Activated naive CD4-positive, alpha-beta T cell treated with anti-CD3 and anti-CD28 coated beads, Interleukin-2, amount 10 ng/mL, durations not matched to agents 7 days and 5 days (primary cell): Measurements from ENCODE around the gene AQP12A.

Experiments used
- CTCF ChIA-PET: fragments of 350-600 bp; sonication (Branson Sonifier 250); formaldehyde crosslinking; loops from one replicate; lab custom pipeline; 2021; ENCODE audit warnings: antibody characterized with exemption; lab: Charles Lee
- DNase-seq: peaks from one replicate; pipeline ENCODE4 v3.0.0-alpha.2; 2020
- H3K27ac Mint-ChIP-seq: one replicate; pipeline ENCODE4 v1.8.0; 2021; ENCODE audit warnings: mild to moderate bottlenecking, moderate library complexity, mixed read lengths
- H3K27me3 Mint-ChIP-seq: one replicate; pipeline ENCODE4 v1.8.0; 2021; ENCODE audit warnings: mild to moderate bottlenecking, mixed read lengths
- H3K36me3 Mint-ChIP-seq: one replicate; pipeline ENCODE4 v1.8.0; 2021; ENCODE audit warnings: mixed read lengths
- H3K4me1 Mint-ChIP-seq: one replicate; pipeline ENCODE4 v1.8.0; 2021; ENCODE audit warnings: mixed read lengths
- H3K4me3 Mint-ChIP-seq: one replicate; pipeline ENCODE4 v1.8.0; 2021; ENCODE audit warnings: mild to moderate bottlenecking, moderate library complexity, mixed read lengths
- H3K9me3 Mint-ChIP-seq: one replicate; pipeline ENCODE4 v1.8.0; 2021; ENCODE audit warnings: mixed read lengths

Gene AQP12A

GRCh38 chr2:240714747-240715725 is 23.4 kb downstream of the AQP12A start:
- H3K27me3 Mint-ChIP-seq = peaks cover 3% of the 10 kb centered on the region

DNA sequence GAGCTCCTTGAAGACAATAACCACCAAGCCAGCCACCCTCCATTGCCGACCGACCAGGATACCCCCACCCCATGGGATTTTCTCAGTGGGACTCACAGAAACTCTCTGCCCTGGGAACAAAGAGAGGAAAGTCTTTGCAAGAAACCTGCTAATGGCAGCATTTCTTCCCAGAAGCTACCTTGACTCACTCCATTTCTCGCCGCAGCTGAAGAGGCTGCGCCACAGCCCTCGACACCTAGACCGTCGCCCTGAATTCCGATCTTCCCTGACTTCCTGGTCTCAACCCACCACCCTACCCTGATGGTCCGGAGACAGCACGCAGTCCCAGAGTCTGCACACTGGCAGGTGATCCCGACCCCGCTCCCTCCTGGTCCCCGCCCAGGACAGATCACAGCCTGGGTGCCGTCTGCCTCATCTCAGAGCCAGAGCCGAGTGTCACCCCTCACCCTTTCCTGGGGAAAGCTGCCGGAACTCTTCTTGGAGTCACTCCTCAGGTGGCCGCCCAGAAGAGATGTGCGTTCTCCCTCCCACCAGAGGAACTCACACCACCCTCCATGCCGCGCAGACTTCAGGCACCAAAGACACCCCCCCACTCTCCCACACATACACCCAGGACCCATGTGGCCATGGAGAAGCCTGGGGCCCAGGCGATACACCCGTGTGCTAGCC is 24.6 kb downstream of the AQP12A start:
- Mint-ChIP-seq H3K27ac (no peak overlapping the region), H3K27me3 (peaks cover 3% of the 10 kb centered on the region), H3K4me1 (no peaks in the 10 kb centered on the region), H3K36me3 (no peaks in the 10 kb centered on the region), H3K9me3 (no peaks in the 10 kb centered on the region), H3K4me3 (no peak overlapping the region)
- no peak for DNase-seq
- CTCF ChIA-PET = no interaction called here

More at GRCh38 chr2:240714747-240715725, 23.4 kb downstream of the AQP12A start:
- DNase-seq = no peak
- Mint-ChIP-seq H3K36me3 (no peaks in the 10 kb centered on the region), H3K27ac (no peak overlapping the region), H3K9me3 (no peaks in the 10 kb centered on the region), H3K4me1 (no peaks in the 10 kb centered on the region), H3K4me3 (no peak overlapping the region)
- CTCF ChIA-PET = no interaction called here

GRCh38 chr2:240717181-240717641 is 25.5 kb downstream of the AQP12A start:
- no peak for DNase-seq
- Mint-ChIP-seq H3K4me3 (no peak overlapping the region), H3K27ac (no peak overlapping the region), H3K36me3 (no peaks in the 10 kb centered on the region), H3K27me3 (peaks cover 3% of the 10 kb centered on the region), H3K4me1 (no peaks in the 10 kb centered on the region), H3K9me3 (no peaks in the 10 kb centered on the region)
- CTCF ChIA-PET = no interaction called here

GRCh38 chr2:240717681-240718581 is 26.3 kb downstream of the AQP12A start:
- H3K4me3 Mint-ChIP-seq = no peak overlapping the region
- CTCF ChIA-PET = no interaction called here
- no peak overlapping the region for H3K27ac Mint-ChIP-seq
- no peaks in the 10 kb centered on the region for H3K36me3 Mint-ChIP-seq
- no peaks in the 10 kb centered on the region for H3K4me1 Mint-ChIP-seq
- peaks cover 3% of the 10 kb centered on the region for H3K27me3 Mint-ChIP-seq
- no peak for DNase-seq
- no peaks in the 10 kb centered on the region for H3K9me3 Mint-ChIP-seq

- peaks cover 3% of the 10 kb centered on the region for H3K27me3 Mint-ChIP-seq
- no peaks in the 10 kb centered on the region for H3K9me3 Mint-ChIP-seq
- H3K36me3 Mint-ChIP-seq = no peaks in the 10 kb centered on the region
- no peak overlapping the region for H3K27ac Mint-ChIP-seq
- no peak for DNase-seq
- CTCF ChIA-PET = no interaction called here
- no peak overlapping the region for H3K4me3 Mint-ChIP-seq
- no peaks in the 10 kb centered on the region for H3K4me1 Mint-ChIP-seq
These were observed 27.3 kb downstream of the AQP12A start for GRCh38 chr2:240718896-240719490.

DNA sequence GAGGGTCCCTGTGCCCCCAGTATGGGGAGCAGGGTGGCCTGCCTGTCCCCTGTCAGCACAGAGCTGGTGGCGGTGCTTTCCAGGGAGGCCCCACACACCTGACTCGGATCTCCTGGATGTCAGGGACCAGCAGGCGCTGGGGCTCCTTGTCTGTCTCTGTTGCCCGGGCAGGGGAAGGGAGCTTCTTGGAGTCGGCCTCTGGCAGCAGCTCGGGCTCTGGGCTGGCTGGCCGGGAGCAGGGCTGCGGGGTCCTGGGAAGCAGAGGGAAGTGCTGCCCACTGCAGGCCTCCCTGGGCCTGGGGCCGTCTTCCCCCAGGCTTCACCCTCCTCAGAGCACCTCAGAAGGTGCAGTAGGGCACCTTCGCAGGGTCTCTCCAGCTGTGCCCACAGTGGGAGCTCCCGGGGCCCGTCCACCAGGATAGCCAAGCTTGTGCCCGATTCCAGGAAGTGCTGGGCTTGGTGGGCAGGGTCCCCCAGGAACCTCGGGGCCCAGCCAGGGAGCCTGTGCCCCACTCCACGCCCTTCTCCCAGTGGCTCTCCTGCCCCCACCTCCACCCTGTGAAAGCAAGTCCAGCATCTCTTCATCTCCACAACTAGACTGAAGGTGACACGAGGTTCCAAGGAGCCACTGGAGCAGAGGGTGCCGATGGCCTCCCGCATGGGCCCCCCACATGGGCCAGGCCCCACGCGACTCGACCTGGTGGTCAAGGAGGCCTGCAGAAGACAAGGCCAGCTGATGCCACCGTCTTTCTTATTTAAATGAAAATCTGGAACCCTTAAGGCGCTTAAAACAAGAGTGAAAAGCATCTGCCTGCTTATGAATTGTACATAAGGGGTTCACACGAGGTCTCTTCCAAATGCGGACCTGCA is 28.2 kb downstream of the AQP12A start:
- H3K27ac Mint-ChIP-seq = no peak overlapping the region

GRCh38 chr2:240720686-240721595 is 29.3 kb downstream of the AQP12A start:
- Mint-ChIP-seq H3K4me1 (no peaks in the 10 kb centered on the region), H3K9me3 (no peaks in the 10 kb centered on the region), H3K4me3 (no peak overlapping the region), H3K27me3 (peaks cover 3% of the 10 kb centered on the region), H3K27ac (no peak overlapping the region), H3K36me3 (no peaks in the 10 kb centered on the region)
- no peak for DNase-seq
- CTCF ChIA-PET = interaction anchor here (0.9 kb wide), 1 partner anchor 109 kb away, joined by 3 read pairs; no protein-coding TSS in a partner anchor

More for the DNA sequence above, 28.2 kb downstream of the AQP12A start:
- Mint-ChIP-seq H3K27me3 (peaks cover 3% of the 10 kb centered on the region), H3K4me1 (no peaks in the 10 kb centered on the region), H3K9me3 (no peaks in the 10 kb centered on the region), H3K4me3 (no peak overlapping the region), H3K36me3 (no peaks in the 10 kb centered on the region)
- CTCF ChIA-PET = interaction anchor here (0.9 kb wide), 1 partner anchor 108 kb away, joined by 3 read pairs; no protein-coding TSS in a partner anchor
- DNase-seq = no peak

DNA sequence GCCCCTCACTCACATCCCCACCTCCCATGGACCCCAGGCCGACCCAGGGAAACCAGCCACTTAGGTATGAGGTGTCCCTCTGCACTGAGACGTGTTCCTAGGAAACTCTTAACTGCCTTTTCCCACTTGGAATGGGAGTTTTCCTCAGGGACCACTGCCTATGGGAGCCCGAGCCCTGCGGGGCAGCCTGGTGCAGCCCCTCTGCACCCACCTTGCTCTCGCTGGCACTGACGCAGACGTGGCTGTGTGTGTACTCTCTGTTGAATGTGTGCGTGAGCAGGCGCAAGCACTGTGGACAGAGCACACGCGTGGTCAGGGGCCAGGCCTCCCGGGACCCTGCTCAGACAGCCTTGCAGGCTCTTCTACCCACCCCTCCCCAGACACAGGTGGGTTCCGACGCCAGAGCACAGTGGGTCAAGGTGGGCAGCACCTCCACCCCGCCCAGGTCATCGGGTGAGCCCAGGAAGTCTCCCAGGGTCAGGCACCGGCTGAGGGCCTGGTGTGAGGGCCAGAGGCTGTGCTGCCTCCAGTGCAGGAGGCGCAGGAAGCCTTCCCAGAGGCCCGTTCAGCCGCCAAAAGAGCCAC is 30.0 kb downstream of the AQP12A start:
- no peaks in the 10 kb centered on the region for H3K27me3 Mint-ChIP-seq
- no peak overlapping the region for H3K4me3 Mint-ChIP-seq
- CTCF ChIA-PET = no interaction called here
- no peak for DNase-seq
- no peak overlapping the region for H3K27ac Mint-ChIP-seq
- no peaks in the 10 kb centered on the region for H3K36me3 Mint-ChIP-seq
- H3K9me3 Mint-ChIP-seq = no peaks in the 10 kb centered on the region
- H3K4me1 Mint-ChIP-seq = no peaks in the 10 kb centered on the region

DNA sequence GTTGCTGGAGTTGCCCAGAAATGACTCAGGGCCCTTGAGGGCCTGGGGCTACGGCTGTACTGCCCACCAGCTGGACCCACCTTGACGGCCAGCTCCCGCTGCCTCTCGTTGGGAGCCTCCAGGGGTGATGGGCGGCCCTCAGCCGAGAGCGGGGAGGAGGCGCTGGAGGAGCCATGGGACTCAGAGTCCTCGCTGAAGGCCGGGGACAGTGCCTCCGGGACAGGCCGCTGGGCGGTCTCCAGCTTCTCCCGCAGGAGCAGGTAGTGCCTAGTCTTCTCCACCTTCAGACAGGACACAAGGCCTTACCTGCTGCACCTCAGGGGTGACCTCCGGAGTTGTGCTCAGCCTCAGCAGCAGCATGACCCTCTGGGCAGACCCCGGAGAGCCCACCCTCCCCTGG is 30.7 kb downstream of the AQP12A start:
- no peak for DNase-seq
- CTCF ChIA-PET = no interaction called here
- Mint-ChIP-seq H3K36me3 (no peaks in the 10 kb centered on the region), H3K27me3 (no peaks in the 10 kb centered on the region), H3K4me3 (no peak overlapping the region), H3K27ac (no peak overlapping the region), H3K4me1 (no peaks in the 10 kb centered on the region), H3K9me3 (no peaks in the 10 kb centered on the region)

DNA sequence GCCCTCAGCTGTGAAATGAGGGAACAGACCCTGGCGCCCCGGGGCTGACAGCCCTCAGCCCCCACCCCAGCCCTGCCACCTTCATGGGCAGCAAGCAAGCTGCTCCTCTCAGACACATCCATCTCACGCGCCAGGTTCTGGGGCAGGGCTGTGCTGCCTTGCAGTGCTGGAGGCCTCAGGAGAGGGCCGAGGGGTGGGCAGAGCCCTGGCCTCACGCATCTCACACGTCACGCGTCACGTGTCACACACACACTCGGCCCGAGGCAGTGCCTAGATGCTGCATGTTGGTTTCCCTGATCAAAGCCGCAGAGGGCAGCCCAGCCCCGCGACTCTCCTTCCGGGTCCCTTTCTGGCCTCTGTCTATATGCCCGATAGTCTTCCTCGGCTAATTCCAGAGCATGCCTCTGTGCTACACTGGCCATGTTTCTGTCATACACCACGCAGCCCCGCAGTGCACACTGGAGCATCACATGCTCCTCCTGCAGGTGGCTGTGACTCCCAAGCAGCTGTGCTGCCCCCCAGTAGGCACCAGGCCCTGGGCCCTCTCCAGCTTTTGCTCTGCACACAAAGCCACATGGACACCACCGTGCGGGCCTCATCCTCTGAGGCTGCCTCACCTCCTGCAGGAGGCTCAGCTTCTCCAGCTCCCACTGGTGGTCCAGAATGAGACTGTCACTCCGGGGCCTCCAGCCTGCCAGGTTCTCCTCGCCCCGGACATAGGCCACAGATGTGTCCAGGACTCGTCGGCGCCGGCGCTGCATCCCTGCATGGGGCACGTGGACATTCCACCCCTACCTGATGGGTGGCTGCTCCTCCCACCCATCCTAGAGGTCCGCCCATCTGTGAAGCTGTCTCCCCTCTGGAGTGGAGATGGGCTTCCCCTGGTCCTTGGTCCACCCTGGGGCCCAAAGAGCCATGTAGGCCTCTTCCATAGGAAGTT is 31.4 kb downstream of the AQP12A start:
- Mint-ChIP-seq H3K4me1 (no peaks in the 10 kb centered on the region), H3K27ac (no peak overlapping the region), H3K4me3 (no peak overlapping the region), H3K36me3 (no peaks in the 10 kb centered on the region), H3K27me3 (no peaks in the 10 kb centered on the region), H3K9me3 (no peaks in the 10 kb centered on the region)
- DNase-seq = no peak
- CTCF ChIA-PET = no interaction called here

DNA sequence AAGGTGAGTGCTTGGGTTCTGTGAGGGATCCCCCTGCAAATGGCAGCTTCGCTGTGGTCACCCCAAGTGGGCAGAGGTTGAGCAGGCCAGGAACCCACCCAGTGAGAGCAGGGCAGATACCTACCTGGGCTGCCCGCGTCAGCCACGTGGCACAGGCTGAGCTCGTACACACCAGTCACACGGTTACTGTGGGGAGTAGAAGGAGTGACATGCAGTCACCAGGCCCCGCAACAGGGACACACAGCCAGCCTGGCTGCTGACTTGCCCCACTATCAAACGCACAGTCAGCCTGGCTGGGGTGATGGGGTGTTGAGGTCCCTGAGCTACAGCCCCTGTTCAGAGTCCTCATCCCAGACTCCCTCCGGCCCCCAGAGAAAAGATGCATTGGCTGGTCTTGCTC is 32.2 kb downstream of the AQP12A start:
- DNase-seq = no peak
- H3K4me3 Mint-ChIP-seq = no peak overlapping the region
- H3K27me3 Mint-ChIP-seq = no peaks in the 10 kb centered on the region
- H3K36me3 Mint-ChIP-seq = no peaks in the 10 kb centered on the region
- CTCF ChIA-PET = no interaction called here
- no peak overlapping the region for H3K27ac Mint-ChIP-seq
- H3K4me1 Mint-ChIP-seq = no peaks in the 10 kb centered on the region
- no peaks in the 10 kb centered on the region for H3K9me3 Mint-ChIP-seq
